GM12891 (cell line): ENCODE data around the gene FILIP1L.

Source experiments
- POLR2AphosphoS5 ChIP-seq: IDR thresholded peaks from 2 replicates; pipeline ENCODE4 v1.6.1; 2011; ENCODE audit warnings: low read depth, low read length, control low read depth
- TAF1 ChIP-seq: IDR thresholded peaks from 2 replicates; pipeline ENCODE4 v1.6.1; 2011; ENCODE audit warnings: low read depth, low read length, control low read depth

DNA sequence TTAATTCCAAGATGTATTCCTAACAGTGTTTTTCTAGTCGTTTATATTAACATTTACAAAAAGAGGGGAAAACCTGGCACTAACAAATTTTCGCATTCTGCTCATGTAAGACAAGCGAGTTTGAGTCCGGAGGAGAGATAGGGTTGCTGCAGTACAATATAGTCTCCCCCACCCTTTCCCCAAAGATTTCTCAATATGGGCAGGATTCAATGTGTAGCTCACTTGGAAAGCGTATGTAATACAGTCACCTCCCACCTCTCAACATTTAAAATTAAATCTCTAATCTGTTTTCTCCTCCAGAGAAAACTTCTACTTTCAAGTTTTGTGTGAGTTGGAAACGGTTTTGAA lies 238.7 kb downstream of the FILIP1L start:
- TF ChIP-seq TAF1 (no peak), POLR2AphosphoS5 (no peak)
